Stimulated activated CD4-positive, alpha-beta T cell treated with anti-CD3 and anti-CD28 coated beads, Interleukin-1b, Interleukin-23, amount 100 ng/mL, for 48 hours (primary cell): ENCODE measurements around the gene ZNF626.
"Not testable (repeated sequence)": the region's sequence is repeated elsewhere in the genome, so short reads cannot be mapped to it uniquely, and the experiment has no call there.

Experiments used
- DNase-seq: peaks from one replicate; pipeline ENCODE4 v3.0.0-alpha.2; 2020

Gene ZNF626

DNA sequence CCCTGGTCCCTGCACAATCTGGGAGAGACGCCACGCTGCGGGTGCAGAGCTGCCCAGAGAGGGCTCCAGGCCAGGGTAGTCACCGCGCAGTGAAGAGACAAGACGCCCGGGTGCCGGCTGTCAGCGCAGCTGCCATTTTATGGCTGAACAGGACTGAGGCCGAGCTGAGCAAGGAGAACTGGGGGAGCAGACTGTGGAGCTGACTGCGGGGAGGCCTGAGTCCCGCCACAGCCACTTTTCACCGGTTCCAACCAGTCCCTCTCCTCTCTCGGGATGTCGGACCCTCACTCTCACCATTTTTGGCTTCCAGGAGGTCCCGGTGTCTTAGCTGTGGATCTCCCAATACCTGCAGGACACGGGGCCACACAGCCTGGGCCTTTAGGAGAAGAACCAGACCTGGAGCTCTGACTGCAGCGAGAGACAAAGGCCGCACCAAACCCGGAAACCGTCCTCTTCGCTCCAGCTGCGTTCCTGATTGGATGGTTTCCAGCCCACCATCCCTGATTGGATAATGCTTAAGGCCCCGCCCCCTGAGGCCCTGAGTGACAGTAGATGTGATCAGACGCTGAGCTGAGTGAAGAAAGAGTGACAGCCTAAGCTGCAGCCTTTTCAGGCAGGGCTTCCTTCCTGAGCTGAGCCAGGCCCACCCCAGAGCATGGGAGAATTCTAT is at the start of gene ZNF626:
ZNF626 (minus strand) TSS at position 422 of the 670 bp plus-strand sequence; CDS start at position 297, 125 bp downstream.
- peak; percentile 93 for DNase-seq

DNA sequence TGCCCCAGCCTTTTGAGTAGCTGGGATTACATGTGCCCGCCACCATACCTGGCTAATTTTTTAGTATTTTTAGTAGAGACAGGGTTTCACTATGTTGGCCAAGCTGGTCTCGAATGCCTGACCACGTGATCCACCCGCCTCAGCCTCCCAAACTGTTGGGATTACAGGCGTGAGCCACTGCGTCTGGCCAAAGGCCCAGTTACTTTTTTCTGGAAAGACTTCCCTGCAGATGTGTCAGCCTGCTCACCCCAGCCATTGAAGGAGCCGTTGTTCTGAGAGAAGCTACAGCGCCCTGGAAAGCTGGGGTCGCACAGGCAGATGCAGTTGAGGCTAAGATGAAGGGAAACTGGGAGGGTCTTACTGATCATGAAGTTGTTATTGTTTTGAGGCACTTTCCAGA is 7.9 kb upstream of the ZNF626 start:
- no peak for DNase-seq

DNA sequence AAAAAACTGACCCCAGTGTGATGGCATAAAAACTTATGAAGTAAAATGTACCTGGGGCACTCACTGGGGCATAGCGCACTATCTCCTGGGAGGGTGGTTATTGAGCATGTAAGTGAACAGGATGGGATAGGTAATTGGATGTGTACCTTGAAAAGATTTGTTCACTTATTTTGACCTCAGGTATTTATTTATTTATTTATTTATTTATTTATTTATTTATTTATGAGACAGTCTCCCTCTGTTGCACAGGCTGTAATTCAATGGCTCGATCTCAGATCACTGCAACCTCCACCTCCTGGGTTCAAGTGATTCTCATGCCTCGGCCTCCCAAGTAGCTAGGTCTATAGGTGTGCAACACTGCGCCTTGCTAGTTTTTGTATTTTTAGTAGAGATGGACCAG is 5.9 kb upstream of the ZNF626 start:
- DNase-seq: no peak

DNA sequence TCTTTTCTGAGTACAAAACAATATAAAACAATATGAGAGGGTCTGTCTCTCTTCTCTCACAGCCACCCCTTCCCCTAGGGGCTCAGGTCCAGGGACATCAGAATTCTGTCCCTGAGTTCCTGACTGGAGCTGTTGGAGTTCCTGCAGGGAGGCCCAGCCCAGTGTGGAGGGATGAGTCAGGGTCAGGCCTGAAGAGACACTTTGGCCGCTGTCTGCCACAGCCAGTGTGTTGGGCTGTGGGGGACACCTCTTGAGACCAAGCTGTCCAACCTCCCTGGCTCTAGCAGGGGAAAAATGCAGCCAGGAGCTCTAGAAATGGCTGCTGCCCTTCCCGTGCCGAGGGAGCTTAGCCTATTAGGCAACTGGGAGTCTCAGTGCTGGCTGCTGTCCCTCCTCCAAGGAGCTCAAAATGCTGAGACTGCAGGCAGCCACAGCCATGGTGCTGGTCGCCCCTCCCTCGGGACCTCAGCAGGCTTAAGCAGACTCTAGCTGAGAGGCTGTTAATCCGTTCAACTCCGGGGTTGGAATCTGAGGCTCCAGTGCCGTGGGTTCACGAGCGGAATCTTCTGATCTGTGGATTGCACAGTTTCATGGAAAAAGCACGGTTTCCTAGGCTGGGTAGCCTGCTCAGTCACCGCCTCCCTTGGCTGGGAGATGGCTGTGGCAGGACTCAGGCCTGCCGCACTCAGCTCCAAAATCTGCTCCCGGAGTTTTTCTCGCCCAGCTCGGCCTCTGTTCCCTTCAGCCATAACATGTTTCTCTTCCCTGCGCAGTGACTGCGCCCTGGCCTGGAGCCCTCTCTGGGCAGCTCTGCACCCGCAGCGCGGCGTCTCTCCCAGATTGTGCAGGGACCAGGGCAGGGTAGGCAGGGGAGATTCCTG is 3.8 kb upstream of the ZNF626 start:
- no peak for DNase-seq

DNA sequence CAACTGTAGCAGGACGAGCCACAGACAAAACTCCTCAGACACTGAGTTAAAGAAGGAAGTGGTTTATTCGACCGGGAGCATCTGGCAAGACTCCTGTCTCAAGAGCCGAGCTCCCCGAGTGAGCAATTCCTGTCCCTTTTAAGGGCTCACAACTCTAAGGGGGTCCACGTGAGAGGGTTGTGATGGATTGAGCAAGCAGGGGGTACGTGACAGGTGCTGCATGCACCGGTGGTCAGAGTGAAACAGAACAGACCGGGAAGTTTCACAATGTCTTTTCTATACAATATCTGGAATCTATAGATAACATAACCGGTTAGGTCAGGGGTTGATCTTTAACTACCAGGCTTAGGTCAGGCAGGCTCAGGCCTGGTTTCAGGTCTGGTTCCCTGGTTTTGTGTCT is 3.1 kb upstream of the ZNF626 start:
- not testable (repeated sequence) for DNase-seq

DNA sequence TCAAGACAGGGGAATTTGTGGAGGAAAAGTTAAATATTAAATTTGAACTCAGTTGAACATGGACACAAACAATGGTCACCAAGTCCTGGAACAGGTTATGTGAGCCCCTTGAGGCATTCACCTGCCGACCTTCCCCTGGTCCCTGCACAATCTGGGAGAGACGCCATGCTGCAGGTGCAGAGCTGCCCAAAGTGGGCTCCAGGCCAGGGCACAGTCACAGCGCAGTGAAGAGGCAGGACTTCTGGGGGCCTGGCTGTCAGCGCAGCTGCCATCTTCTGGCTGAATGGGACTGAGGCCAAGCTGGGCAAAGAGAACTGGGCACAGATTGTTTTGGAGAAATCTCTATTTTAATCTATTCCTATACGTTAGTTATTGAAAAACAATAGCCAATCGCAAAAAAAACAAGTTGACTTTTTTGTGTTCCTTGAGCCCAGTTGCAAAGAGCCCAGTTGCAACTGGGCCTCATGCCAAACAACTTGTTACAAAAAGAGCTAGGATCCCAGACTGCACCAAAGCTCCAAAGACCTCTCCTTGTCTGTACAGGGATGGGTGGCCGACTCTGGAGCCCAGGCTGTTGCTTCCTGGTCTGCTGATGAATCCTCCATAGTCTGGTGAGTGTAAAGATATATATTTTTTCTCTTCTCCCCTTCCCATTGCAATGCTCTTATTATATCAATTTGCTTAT is 1.2 kb upstream of the ZNF626 start:
- DNase-seq: no peak

DNA sequence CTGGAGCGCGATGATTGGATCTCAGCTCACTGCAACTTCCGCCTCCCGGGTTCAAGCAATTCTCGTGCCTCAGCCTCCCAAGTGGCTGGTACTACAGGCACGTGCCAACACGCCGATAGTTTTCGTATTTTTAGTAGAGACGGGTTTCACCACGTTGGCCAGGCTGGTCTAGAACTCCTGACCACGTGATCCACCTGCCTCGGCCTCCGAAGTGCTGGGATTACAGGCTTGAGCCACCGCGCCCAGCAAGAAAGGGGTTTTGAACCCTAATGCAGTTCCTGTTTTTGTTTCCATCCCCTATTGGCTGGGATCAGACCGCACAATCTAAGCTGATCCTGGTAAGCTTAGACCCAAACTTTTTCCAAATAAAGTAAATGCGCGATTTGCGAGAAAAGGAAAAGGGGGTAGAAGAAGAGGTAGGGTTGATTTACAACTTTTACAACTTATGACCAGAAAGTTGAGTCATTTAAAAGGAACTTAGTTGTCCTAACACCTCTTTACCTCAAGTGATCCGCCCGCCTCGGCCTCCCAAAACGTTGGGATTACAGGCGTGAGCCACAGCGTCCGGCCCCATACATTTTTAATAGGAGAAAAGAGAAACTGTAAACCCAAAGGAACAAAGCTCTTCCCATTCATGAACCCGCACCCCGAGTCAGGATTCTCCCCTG is 764 bp downstream of the ZNF626 start:
- no peak for DNase-seq

DNA sequence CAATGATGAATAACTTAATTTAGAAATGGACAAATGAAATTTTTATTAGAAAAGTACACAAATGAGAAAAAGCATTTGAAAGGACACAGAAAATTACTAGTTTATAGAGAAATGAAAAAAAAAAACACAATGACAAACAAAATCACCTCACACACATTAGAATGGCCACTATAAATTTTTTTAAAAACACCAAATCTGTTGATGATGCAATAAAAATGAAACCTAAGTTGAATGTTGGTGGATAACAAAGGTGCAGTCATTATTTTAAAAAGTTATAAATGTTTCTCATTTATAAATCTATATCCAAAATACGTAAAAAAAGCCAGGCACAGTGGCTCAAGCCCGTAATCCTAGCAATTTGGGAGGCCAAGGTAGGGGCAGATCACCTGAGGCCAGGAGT is 20.8 kb downstream of the ZNF626 start:
- no peak for DNase-seq

DNA sequence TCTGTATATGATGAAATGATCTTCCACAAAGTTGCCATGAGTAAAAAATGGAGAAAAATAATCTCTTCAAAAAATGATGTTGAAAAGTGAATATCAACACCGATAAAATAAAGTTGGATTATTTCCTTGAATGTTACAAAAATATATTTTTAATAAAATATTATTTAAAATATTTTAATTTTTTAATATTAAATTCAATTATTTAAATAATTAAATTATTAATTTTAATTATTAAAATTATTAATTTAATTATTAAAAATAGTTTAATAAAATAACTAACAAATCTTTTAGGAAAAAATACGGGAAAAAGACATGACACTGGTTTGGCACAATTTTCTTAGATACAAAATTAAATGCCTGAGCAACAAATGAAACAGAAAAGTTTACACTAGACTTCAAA is 21.3 kb downstream of the ZNF626 start:
- DNase-seq: no peak

DNA sequence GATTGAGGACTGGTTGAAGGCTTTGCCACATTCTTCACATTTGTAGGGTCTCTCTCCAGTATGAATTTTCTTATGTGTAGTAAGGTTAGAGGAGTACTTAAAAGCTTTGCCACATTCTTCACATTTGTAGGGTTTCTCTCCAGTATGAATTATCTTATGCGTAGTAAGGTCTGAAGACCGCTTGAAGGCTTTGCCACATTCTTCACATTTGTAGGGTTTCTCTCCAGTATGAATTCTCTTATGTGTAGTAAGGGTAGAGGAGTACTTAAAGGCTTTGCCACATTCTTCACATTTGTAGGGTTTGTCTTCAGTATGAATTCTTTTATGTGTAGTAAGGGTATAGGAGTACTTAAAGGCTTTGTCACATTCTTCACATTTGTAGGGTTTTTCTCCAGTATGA is 36.8 kb downstream of the ZNF626 start:
- DNase-seq: not testable (repeated sequence)

DNA sequence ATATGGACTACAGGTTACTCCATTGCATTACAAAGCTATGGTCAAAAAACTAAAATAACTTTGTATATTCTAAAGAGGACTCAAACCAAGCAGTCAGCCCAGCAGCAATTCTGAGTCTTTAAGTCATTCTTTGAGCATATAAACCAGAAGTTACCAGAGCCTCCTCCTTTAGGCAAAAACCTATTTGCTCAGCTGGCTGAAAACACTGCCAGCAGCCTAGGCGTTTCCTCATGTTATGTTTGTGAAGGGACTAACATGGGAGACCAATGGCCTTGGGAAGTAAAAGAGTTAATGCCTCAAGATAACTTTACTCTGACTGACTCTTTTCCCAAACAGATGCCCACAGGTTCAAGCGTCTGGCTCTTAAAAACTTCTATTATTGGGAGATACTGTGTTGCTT is 45.3 kb downstream of the ZNF626 start:
- no peak for DNase-seq

DNA sequence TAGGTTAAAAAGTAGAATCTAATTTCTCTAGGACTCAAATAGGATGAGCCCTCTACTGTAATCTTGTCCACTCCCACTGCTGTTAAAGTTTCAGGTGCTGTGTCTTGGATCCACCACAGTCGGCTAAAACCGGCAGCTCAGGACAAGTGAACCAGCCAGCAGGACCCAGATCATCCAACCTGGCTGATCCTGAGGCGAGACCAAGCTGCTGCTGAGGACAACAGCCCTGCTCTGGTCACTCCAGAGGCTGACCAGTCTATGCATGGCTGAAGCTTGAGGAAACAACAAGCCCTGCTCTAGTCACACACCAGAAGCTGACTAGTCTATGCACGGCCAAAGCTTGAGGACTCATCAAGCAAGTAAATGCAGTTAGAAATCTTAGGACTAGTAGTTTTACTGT is 46.4 kb downstream of the ZNF626 start:
- not testable (repeated sequence) for DNase-seq

DNA sequence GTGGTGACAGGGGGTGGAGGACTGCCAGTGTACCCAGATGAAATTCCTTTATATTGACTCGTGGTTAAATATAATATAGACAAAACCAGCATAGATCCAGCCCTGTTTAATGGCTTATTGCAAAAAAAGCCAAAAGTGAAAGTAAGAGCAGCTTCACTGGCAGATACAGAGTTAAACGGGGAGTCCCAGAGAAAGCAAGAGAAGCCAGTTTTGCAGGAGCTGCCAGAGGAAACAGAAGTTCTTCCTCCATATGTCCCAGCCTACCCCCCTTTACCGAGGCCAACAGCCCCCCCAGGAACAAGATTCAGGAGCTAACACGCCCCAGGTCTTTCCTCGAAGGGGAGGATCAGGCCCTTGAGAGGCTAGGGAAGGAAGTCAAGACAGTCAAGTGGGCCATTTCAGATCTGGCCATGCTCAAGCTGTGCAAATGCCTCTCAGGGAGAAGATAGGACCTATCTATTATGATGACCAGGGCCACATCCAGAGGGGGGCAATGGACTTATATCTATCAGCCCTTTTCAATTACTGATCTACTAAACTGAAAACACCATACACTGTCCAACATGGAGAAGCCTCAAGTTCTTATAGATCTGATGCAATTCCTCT is 48.6 kb downstream of the ZNF626 start:
- no peak for DNase-seq

DNA sequence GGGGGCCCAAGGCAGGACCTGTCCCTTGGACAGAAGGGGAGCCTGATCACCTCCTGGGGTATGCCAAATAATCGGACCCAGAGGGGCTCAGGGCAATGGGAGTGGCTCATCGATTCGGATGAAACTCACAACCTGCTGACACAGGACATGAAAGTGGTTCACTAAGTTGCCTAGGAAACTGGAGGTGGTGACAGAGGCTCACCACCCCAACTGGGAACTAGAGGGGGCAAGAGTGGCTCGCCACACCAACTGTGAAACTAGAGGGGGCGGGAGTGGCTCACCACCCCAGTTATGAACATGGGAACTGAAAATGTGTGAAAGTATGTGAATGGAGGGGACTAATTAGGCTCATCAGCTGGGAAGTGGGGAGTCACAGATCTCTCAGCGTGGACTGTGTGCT is 49.5 kb downstream of the ZNF626 start:
- DNase-seq: no peak

DNA sequence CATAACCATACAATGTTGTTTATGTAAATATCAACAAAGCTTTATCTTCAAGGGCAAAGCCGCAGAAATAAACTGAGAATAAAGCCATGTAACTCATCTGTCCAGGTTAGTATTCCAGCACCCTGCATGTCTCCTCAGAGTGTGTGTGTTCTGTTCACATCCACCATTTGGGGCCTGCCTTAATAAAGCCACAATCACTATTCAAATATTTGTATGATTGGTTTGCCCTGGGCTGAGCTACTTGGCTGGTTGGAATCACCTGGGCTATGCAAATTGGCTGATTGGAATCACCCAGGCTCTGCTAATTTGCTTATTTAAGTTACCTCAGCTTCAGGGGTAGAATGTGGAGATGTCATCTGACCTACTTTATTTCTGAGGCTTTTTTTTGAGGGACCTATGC is 53.4 kb downstream of the ZNF626 start:
- no peak for DNase-seq
